HG03457 (cell line): ENCODE results near the gene ZNF28.
"Not testable (repeated sequence)": the region's sequence is repeated elsewhere in the genome, so short reads cannot be mapped to it uniquely, and the experiment has no call there.

Source experiments
- ATAC-seq: cut with Tn5 transposase; IDR thresholded peaks from one replicate; pipeline ENCODE4 v1.9.1; 2021; ENCODE audit warnings: moderate number of reproducible peaks; ENCODE audit not compliant: unreplicated experiment

ZNF28 gene

DNA sequence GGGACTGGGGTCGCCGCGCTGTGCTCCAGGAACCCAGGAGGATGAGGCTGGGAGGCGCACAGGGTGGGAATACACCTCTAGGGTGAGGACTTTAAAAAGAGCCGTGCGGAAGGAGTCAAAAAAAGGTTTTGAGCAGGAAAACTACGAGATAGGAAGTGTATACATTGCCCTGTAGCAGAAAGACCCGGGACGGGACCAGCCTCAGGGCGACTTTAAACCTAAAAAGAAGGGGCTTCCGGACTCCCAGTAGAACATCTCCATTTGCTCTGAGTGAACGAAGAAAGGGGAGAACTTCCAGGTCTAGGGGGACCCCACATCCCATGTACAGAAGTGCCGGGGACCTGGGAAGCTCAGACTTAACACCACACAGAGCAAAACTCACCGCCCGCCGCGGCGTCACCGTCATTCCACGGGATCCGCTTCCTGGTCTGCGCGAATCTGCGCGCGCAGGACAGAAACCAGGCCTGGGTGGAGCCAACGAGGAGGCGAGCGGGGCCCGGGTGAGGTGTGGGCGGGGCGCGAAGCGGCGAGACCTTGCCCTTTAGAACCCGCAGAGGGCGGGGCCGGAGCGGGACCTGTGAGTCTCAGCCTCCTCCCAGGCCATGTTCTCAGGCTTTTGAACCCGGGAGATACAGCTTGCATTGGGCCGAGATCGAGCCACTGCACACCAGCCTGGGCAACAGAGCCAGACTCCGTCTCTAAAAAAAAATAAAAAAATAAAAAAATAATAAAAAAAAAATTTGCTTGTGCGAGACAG is at the start of gene ZNF28:
ZNF28 (minus strand) TSS at position 430 of the 757 bp plus-strand sequence. CDS start 3,675 bp downstream, outside the sequence.
- ATAC-seq, result peak; percentile 91

GRCh38 chr19:52868031-52868430 is 46.6 kb upstream of the ZNF28 start:
- not testable (repeated sequence) for ATAC-seq

GRCh38 chr19:52857378-52858191 is 36.2 kb upstream of the ZNF28 start, which contains the start of gene ZNF468:
Gene ZNF468 (minus strand): TSS chr19:52857619. CDS start chr19:52854272, 3,347 bp downstream.
- ATAC-seq, result peak; percentile 86

GRCh38 chr19:52856540-52857377 is 35.3 kb upstream of the ZNF28 start:
- ATAC-seq, result not testable (repeated sequence)

DNA sequence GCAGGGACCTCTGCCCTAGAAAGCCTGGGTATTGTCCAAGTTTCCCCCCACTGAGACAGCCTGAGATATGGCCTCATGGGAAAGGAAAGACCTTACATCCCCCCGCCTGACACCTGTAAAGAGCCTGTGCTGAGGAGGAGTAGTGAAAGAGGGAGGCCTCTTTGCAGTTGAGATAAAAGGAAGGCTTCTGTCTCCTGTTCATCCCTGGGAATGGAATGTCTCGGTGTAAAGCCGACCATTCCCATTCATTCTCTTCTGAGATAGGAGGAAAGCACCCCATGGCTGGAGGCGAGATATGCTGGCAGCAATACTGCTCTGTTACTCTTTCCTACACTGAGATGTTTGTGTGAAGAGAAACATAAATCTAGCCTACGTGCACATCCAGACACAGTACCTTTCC is 25.9 kb upstream of the ZNF28 start:
- not testable (repeated sequence) for ATAC-seq

DNA sequence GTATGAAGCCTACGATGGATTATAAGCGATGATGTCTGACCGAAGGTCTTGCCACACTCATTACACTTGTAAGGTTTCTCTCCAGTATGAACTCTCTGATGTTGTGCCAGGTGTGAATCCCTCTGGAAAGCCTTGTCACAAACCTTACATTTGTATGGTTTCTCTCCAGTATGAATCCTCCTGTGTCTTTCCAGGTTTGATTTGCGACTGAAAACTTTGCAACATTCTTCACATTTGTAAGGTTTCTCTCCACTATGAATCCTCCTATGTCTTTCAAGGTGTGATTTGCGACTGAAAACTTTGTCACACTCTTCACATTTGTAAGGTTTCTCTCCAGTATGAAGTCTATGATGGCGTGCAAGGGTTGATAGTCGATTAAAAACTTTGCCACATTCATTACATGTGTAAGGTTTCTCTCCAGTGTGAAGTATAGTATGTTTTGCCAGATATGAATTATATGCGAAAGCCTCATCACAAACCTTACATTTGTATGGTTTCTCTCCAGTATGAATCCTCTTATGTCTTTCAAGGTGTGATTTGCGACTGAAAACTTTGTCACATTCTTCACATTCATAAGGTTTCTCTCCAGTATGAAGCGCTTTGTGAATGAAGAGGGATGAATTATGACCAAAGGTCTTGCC is 19.5 kb upstream of the ZNF28 start:
- not testable (repeated sequence) for ATAC-seq

- ATAC-seq, result not testable (repeated sequence)
Measured at GRCh38 chr19:52834289-52834688, 12.9 kb upstream of the ZNF28 start.

DNA sequence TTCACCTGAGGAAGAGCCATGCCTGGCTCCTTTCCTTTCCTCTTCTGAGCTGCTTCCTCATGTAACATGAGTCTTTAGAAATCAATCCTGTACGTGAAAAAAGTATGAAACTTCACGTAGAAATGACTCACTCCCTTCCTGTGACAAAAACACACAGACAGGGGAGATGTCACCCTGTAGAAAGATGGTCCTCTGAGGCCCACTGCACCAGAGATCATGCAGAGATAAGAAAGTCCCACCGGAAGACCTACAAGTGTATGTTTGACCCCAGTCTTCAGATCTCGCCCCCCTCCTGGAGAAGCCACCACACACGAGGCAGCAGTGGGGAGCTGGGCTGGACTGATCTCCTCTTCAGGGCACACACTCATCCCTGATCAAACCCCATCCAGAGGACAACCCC is 12.1 kb upstream of the ZNF28 start:
- not testable (repeated sequence) for ATAC-seq

- ATAC-seq, result not testable (repeated sequence)
Measured at GRCh38 chr19:52829866-52830265, 8.4 kb upstream of the ZNF28 start.

- no peak for ATAC-seq
Measured at GRCh38 chr19:52825765-52826164, 4.3 kb upstream of the ZNF28 start.

DNA sequence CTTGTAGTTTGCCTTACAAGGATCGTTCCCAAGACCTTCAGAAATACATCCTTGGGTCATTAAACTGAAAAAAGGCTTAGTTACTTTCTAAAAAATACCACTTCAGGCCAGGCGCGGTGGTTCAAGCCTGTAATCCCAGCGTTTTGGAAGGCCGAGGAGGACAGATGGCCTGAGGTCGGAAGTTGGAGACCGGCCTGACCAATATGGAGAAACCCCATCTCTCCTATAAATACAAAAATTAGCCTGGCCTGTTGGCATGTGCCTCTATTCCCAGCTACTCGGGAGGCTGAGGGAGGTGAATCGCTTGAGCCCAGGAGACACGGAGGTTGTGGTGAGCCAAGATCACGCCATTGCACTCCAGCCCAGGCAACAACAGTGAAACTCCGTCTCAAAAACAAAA is 2.2 kb upstream of the ZNF28 start:
- ATAC-seq, result no peak

- peak; percentile 10 for ATAC-seq
Measured at GRCh38 chr19:52820472-52821203, 795 bp downstream of the ZNF28 start.

DNA sequence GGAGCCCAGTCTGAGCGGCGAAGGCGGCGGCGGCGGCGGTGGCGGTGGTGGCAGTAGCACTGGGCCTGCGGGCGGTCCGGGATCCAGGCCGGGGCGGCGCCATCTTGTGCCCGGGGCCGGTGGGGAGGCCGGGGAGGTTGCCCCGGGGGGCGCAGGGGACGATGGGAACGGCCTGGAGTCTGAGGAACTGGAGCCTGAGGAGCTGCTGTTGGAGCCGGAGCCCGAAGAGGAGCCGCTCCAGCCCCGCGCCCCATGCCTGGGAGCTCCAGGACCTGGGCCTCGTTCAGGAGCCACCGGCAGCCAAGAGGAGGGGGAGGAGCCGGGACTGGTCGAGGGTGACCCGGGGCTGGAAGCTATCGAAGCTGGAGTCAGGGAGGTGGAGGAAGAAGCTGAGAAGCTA is 11.6 kb downstream of the ZNF28 start:
- ATAC-seq, result no peak

GRCh38 chr19:52799950-52800640 is 21.3 kb downstream of the ZNF28 start:
- not testable (repeated sequence) for ATAC-seq

DNA sequence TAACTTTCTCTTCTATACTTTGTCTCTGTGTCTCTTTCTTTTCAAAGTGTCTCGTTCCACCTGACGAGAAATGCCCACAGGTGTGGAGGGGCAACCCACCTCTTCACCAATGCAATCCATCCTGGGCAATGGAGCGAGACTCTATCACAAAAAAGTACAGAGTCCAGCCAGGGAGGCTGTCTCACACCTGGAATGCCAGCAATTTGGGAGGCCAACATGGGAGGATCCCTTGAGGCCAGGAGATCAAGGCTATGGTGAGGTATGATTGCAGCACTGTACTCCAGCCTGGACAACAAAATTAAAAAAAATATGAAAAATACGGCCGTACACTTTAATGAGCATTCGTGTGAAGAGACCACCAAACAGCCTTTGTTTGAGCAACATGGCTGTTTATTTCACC is 32.0 kb downstream of the ZNF28 start:
- ATAC-seq, result no peak

GRCh38 chr19:52786464-52787354 is 34.7 kb downstream of the ZNF28 start, which contains the start of gene ZNF600:
Gene ZNF600 (minus strand): TSS chr19:52786791. CDS start chr19:52778888, 7,903 bp downstream.
- ATAC-seq, result peak; percentile 82

DNA sequence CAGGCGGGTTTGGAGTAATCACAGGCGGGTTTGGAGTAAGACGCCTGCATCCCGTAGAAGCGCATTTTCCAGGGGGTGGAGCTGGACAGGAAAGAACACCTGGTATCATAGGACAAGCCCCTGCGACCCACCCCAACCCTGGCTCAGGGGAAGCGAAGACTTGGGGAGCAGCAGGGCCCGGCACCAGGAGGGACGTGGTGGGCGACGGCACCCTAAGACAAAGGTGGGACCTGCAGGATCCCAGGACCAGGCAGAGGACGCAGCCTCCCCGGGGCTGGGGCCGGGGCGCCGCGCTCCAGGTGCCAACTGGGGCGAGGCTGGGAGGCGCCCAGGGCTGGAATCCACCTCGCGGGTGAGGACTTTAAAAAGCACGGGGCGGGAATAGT is 35.4 kb downstream of the ZNF28 start:
- ATAC-seq, result peak; percentile 25

DNA sequence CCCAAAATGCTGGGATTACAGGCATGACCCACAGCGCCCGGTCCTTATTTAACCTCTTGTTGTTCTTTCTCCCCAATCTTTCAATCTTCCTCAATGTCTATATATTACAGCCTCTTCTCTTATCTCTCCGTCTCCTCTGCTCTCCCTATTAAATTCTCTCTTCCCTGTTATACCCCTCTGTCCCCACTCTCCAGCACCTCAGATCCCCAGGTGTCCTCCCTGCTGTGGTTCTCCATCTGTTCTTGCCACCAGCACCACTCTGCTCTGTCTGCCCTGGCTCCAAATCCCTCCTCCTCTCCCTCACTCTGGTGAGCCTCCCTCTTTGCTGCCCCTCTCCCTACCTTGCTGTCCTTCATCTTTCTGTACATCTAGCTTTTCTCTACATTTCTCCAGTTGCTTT is 35.9 kb downstream of the ZNF28 start:
- no peak for ATAC-seq
